ENCODE results near the gene GSTO1. TPM values are rescaled to one million over a fixed set of nuclear protein-coding genes. Genes with fewer than 3 reads are reported as not detected.

GSTO1 gene
- total and polyA plus RNA-seq, 9 of the 15 experiments (the other 6 are each of a cell fraction or from before 2014, with no cell fraction given): 136 to 592 (median 237) TPM

DNA sequence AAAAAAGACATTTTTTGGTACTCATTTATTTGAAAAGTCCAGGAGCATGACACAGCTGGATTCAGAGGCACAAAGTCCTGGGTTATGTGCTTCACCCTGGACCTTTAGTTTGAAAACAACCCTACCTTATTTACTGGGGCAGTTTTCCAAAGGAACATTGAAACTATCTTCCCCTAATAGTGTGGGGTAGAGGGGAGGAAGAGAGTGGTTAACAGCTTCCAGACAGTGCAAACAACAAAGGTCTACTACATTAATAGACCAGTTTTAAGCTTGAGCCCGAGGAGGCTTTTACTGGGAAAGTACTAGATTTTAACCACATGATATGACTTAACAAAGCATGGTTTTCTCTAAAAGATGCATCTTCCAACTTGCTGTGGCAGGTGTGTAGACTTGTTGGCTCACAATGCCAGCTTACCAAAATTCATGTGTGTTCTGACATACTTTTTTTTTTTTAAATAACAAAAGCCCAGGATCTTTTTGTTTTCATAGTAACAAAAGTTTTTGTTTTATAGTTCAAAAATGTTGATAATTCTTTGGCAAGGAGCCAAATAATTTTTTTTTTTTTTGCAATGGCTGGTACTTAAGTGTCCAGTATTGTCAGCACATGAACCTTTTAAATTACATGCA, 1.8 kb downstream of the GSTO1 start:
- DNase-seq (ENCODE audit: extremely low read depth in 1 of 4, low spot score in 3 of 4): no peak
- peaks cover 69% of the 10 kb centered on the region for H3K79me2 ChIP-seq (ENCODE audit: control insufficient read depth, insufficient read depth, low read length)
- peaks cover 56% of the 10 kb centered on the region for H3K36me3 ChIP-seq (ENCODE audit: control insufficient read depth, insufficient read depth, low read length)
- H2AFZ ChIP-seq (ENCODE audit: low read depth, low read length): no peak overlapping the region
- H3K4me1 ChIP-seq (replicated peaks in 1 of 2; ENCODE audit: control insufficient read depth in 2 of 2, insufficient read depth in 2 of 2, low read length in 2 of 2): peaks cover 17 to 47% of the 10 kb centered on the region in 2 experiments; a peak in 4 of 5 replicates
- no peaks in the 10 kb centered on the region; the same call in 1 of the 2 replicates for H3K9me3 ChIP-seq (replicated peaks; ENCODE audit: control insufficient read depth, insufficient read depth, low read depth, low read length)
- CTCF ChIA-PET (ENCODE audit: low intra/inter-chr PET ratio): no interaction called here
- peak overlapping the region; percentile 93 for H3K4me3 ChIP-seq
- H3K9me1 ChIP-seq (ENCODE audit: control insufficient read depth, insufficient read depth, low read length): no peaks in the 10 kb centered on the region
- no peaks in the 10 kb centered on the region for H3K27me3 ChIP-seq (ENCODE audit: control insufficient read depth in 2 of 2, insufficient read depth in 2 of 2, low read length in 2 of 2)
- in situ Hi-C loops (cut with MboI) (no loop called here), intact Hi-C loops (cut with micrococcal nuclease) (no loop called here)
- H3K4me2 ChIP-seq (ENCODE audit: insufficient read depth, low read length): peak overlapping the region; percentile 86
- H3K9ac ChIP-seq (ENCODE audit: insufficient read depth in 1 of 2, low read depth in 2 of 2, low read length in 2 of 2): peak overlapping the region in 1 of 2 experiments; percentile 84; a peak in 2 of 4 replicates
- WGBS (ENCODE audit: insufficient coverage, low coverage, missing lambda C conversion rate): 0% methylated on average over 1 of the region's 1 CpG
- no peaks in the 10 kb centered on the region for H4K20me1 ChIP-seq (replicated peaks; ENCODE audit: control insufficient read depth, insufficient read depth, low read length)
- no peak for FAIRE-seq
- peak overlapping the region; percentile 3 for H3K27ac ChIP-seq (ENCODE audit: extremely low read depth, low read depth, low read length)
- POLR2A ChIA-PET: interaction anchor here (0.6 to 1.0 kb wide), 3 partner anchors 50 to 197 kb away, joined by 3 read pairs; no protein-coding TSS in a partner anchor
- no TSS peak for BruUV-seq (replicated peaks)
- peak; percentile 7; the same call in 1 of the 3 replicates for ATAC-seq
- TF ChIP-seq NFE2 (IDR thresholded peaks at IDR 0.05; ENCODE audit: low read depth) (peak; percentile 47), NELFE (IDR thresholded peaks at IDR 0.05; ENCODE audit: insufficient read depth, insufficient read length) (no peak), L3MBTL2 (IDR thresholded peaks at IDR 0.05) (no peak), MAFG (tag; conservative IDR thresholded peaks at IDR 0.05) (0 out of 2 replicates have a peak, but pooled peaks have one; percentile 13), ZNF280B (CRISPR knock-in tag; IDR thresholded peaks at IDR 0.05) (no peak), HIVEP1 (CRISPR knock-in tag; IDR thresholded peaks at IDR 0.05) (no peak), C11orf30 (IDR thresholded peaks at IDR 0.05; ENCODE audit: low read depth) (peak; percentile 41; the same call in 1 of the 2 replicates), NFIC (IDR thresholded peaks at IDR 0.05) (peak; percentile 99), ZNF384 (IDR thresholded peaks at IDR 0.05; ENCODE audit: low read depth, low read length) (peak; percentile 59), POLR2AphosphoS2 (IDR thresholded peaks at IDR 0.05; ENCODE audit: low read length) (no peak), NFIX (CRISPR knock-in tag; IDR thresholded peaks at IDR 0.05; ENCODE audit: low read depth) (peak; percentile 98), GTF2F1 (IDR thresholded peaks at IDR 0.05; ENCODE audit: low read depth, low read length) (no peak), TSHZ1 (CRISPR knock-in tag; IDR thresholded peaks at IDR 0.05) (no peak), ZNF778 (CRISPR knock-in tag; IDR thresholded peaks at IDR 0.05) (no peak), ZNF143 (CRISPR knock-in tag; IDR thresholded peaks at IDR 0.05) (no peak), FOXA3 (CRISPR knock-in tag; conservative IDR thresholded peaks at IDR 0.05 in 1 of 2, IDR thresholded peaks at IDR 0.05 in 1 of 2) (no peak), ZNF77 (CRISPR knock-in tag; IDR thresholded peaks at IDR 0.05) (no peak), MAZ (CRISPR knock-in tag; conservative IDR thresholded peaks at IDR 0.05 in 1 of 2, IDR thresholded peaks at IDR 0.05 in 1 of 2) (no peak), MXI1 (IDR thresholded peaks at IDR 0.05; ENCODE audit: low read depth, low read length) (peak; percentile 52; the same call in 1 of the 2 replicates), KDM2B (CRISPR knock-in tag; IDR thresholded peaks at IDR 0.05) (no peak)
